ENCODE measurements around the gene CUL2. TPM values are rescaled to one million over a fixed set of nuclear protein-coding genes. Genes with fewer than 3 reads are reported as not detected.

CUL2 gene
- total RNA-seq, 1 donor from 2014 or later = 24.9 TPM

- Histone ChIP-seq H3K36me3 (ENCODE audit: control insufficient read depth, insufficient read depth, low read length) (no peaks in the 10 kb centered on the region), H3K4me3 (ENCODE audit: low read depth, low read length) (no peak overlapping the region), H3K27me3 (ENCODE audit: control insufficient read depth, insufficient read depth, low read length) (no peaks in the 10 kb centered on the region)
- no peak for DNase-seq (ENCODE audit: low read depth)
- TF ChIP-seq, protein P1, sequence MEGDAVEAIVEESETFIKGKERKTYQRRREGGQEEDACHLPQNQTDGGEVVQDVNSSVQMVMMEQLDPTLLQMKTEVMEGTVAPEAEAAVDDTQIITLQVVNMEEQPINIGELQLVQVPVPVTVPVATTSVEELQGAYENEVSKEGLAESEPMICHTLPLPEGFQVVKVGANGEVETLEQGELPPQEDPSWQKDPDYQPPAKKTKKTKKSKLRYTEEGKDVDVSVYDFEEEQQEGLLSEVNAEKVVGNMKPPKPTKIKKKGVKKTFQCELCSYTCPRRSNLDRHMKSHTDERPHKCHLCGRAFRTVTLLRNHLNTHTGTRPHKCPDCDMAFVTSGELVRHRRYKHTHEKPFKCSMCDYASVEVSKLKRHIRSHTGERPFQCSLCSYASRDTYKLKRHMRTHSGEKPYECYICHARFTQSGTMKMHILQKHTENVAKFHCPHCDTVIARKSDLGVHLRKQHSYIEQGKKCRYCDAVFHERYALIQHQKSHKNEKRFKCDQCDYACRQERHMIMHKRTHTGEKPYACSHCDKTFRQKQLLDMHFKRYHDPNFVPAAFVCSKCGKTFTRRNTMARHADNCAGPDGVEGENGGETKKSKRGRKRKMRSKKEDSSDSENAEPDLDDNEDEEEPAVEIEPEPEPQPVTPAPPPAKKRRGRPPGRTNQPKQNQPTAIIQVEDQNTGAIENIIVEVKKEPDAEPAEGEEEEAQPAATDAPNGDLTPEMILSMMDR (IDR thresholded peaks at IDR 0.05; ENCODE audit: insufficient read depth, low read length, poor library complexity, severe bottlenecking) = no peak
Observed at GRCh38 chr10:35015843-35016408, 74.2 kb downstream of the CUL2 start.

GRCh38 chr10:35012781-35013180, 77.4 kb downstream of the CUL2 start:
- Histone ChIP-seq H3K27me3 (ENCODE audit: control insufficient read depth, insufficient read depth, low read length) (no peaks in the 10 kb centered on the region), H3K4me3 (ENCODE audit: low read depth, low read length) (no peak overlapping the region), H3K36me3 (ENCODE audit: control insufficient read depth, insufficient read depth, low read length) (no peaks in the 10 kb centered on the region)
- TF ChIP-seq, protein P1 (IDR thresholded peaks at IDR 0.05; ENCODE audit: insufficient read depth, low read length, poor library complexity, severe bottlenecking) = no peak
- no peak for DNase-seq (ENCODE audit: low read depth)

GRCh38 chr10:35011771-35012191, 78.4 kb downstream of the CUL2 start:
- TF ChIP-seq, protein P1 (IDR thresholded peaks at IDR 0.05; ENCODE audit: insufficient read depth, low read length, poor library complexity, severe bottlenecking) = no peak
- no peak for DNase-seq (ENCODE audit: low read depth)
- no peaks in the 10 kb centered on the region for H3K27me3 ChIP-seq (ENCODE audit: control insufficient read depth, insufficient read depth, low read length)
- H3K4me3 ChIP-seq (ENCODE audit: low read depth, low read length) = no peak overlapping the region
- H3K36me3 ChIP-seq (ENCODE audit: control insufficient read depth, insufficient read depth, low read length) = no peaks in the 10 kb centered on the region

GRCh38 chr10:35007858-35008301, 82.3 kb downstream of the CUL2 start:
- no peaks in the 10 kb centered on the region for H3K36me3 ChIP-seq (ENCODE audit: control insufficient read depth, insufficient read depth, low read length)
- no peak for DNase-seq (ENCODE audit: low read depth)
- TF ChIP-seq, protein P1 (IDR thresholded peaks at IDR 0.05; ENCODE audit: insufficient read depth, low read length, poor library complexity, severe bottlenecking) = no peak
- no peak overlapping the region for H3K4me3 ChIP-seq (ENCODE audit: low read depth, low read length)
- H3K27me3 ChIP-seq (ENCODE audit: control insufficient read depth, insufficient read depth, low read length) = no peaks in the 10 kb centered on the region

DNA sequence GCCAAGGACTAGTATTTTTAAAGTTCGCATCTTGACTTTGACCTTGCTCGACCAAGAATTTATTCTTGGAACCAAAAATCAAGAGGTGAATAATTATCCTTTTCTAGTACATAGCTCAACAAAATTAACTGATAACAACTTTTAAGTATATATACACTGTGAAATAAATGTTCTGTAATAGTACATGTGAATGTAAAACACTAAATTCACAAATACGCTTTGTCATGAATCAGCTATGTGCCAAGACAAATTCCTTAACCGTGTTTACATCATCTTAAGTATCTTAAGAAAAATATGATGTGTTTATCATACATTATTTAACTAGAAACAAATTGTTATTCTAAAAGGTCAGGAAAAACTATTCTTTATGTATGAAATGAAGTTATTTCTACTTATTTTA, 83.3 kb downstream of the CUL2 start:
- Histone ChIP-seq H3K4me3 (ENCODE audit: low read depth, low read length) (no peak overlapping the region), H3K27me3 (ENCODE audit: control insufficient read depth, insufficient read depth, low read length) (no peaks in the 10 kb centered on the region), H3K36me3 (ENCODE audit: control insufficient read depth, insufficient read depth, low read length) (no peaks in the 10 kb centered on the region)
- TF ChIP-seq, protein P1 (IDR thresholded peaks at IDR 0.05; ENCODE audit: insufficient read depth, low read length, poor library complexity, severe bottlenecking) = no peak
- DNase-seq (ENCODE audit: low read depth) = no peak

- Histone ChIP-seq H3K4me3 (ENCODE audit: low read depth, low read length) (no peak overlapping the region), H3K27me3 (ENCODE audit: control insufficient read depth, insufficient read depth, low read length) (no peaks in the 10 kb centered on the region), H3K36me3 (ENCODE audit: control insufficient read depth, insufficient read depth, low read length) (no peaks in the 10 kb centered on the region)
- TF ChIP-seq, protein P1 (IDR thresholded peaks at IDR 0.05; ENCODE audit: insufficient read depth, low read length, poor library complexity, severe bottlenecking) = no peak
- peak; percentile 73 for DNase-seq (ENCODE audit: low read depth)
Observed at GRCh38 chr10:35005868-35006267, 84.3 kb downstream of the CUL2 start.
